HG02571 (cell line): Measurements from ENCODE around the gene LCN12.

Source experiments
- ATAC-seq: cut with Tn5 transposase; IDR thresholded peaks from one replicate; pipeline ENCODE4 v1.9.1; 2021; ENCODE audit warnings: mild to moderate bottlenecking, moderate library complexity; ENCODE audit not compliant: unreplicated experiment

The LCN12 gene

GRCh38 chr9:136972335-136972734 is 20.3 kb downstream of the LCN12 start:
- ATAC-seq = no peak

- no peak for ATAC-seq
Measured at GRCh38 chr9:136972743-136973142, 20.7 kb downstream of the LCN12 start.

GRCh38 chr9:136973618-136974617 is 21.8 kb downstream of the LCN12 start:
- ATAC-seq = no peak

- no peak for ATAC-seq
Measured at GRCh38 chr9:136974817-136975535, 22.9 kb downstream of the LCN12 start.

- ATAC-seq = no peak
Measured at GRCh38 chr9:136975644-136976043, 23.6 kb downstream of the LCN12 start.

- ATAC-seq = no peak
Measured at GRCh38 chr9:136977223-136977622, 25.1 kb downstream of the LCN12 start, which contains the start of gene PTGDS. Gene PTGDS (plus strand): TSS chr9:136977504. CDS start chr9:136977579, 75 bp downstream.

GRCh38 chr9:136977649-136978072 is 25.6 kb downstream of the LCN12 start:
- ATAC-seq = no peak

GRCh38 chr9:136978073-136978864 is 26.2 kb downstream of the LCN12 start:
- no peak for ATAC-seq

- ATAC-seq = no peak
Measured at GRCh38 chr9:136978865-136979544, 26.9 kb downstream of the LCN12 start.

- ATAC-seq = no peak
Measured at GRCh38 chr9:136979769-136980587, 27.9 kb downstream of the LCN12 start.

GRCh38 chr9:136980669-136981478 is 28.8 kb downstream of the LCN12 start:
- ATAC-seq = no peak

GRCh38 chr9:136981588-136982231 is 29.6 kb downstream of the LCN12 start:
- ATAC-seq = no peak

GRCh38 chr9:136982232-136983051 is 30.4 kb downstream of the LCN12 start, which contains the start of gene LCNL1:
Gene LCNL1 (plus strand): TSS chr9:136982993. CDS start chr9:136983587, 594 bp downstream.
- ATAC-seq = no peak

- ATAC-seq = no peak
Measured at GRCh38 chr9:136983167-136983566, 31.1 kb downstream of the LCN12 start.

- ATAC-seq = no peak
Measured at GRCh38 chr9:136983656-136984314, 31.7 kb downstream of the LCN12 start.

- ATAC-seq = no peak
Measured at GRCh38 chr9:136984464-136985026, 32.5 kb downstream of the LCN12 start.
